Measurements from ENCODE around the gene KCNK2.

Gene KCNK2

DNA sequence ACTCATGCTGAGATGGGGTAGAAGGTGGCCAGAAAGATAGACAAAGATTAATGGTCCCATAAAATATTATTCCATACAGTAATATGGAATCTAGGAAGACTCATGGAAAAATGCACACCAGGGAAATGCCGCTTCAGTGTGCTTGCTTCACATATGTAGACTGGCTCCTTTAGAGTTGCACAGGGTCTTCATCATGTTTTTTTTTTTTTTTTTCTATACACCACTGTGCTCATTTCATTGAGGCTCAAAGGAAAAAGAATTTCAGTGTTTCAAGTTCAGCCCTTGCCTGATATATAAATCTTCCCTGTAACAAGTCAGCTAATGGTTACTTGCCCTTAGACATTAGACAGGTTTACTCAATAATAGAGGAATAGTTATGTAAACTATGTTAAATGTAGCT lies 33.2 kb downstream of the KCNK2 start:
- no peak for TF ChIP-seq ZNF274 (IDR thresholded peaks at IDR 0.05; ENCODE audit: low read depth, low read length)
- no peak overlapping the region for H3K4me3 ChIP-seq (ENCODE audit: low read length)

DNA sequence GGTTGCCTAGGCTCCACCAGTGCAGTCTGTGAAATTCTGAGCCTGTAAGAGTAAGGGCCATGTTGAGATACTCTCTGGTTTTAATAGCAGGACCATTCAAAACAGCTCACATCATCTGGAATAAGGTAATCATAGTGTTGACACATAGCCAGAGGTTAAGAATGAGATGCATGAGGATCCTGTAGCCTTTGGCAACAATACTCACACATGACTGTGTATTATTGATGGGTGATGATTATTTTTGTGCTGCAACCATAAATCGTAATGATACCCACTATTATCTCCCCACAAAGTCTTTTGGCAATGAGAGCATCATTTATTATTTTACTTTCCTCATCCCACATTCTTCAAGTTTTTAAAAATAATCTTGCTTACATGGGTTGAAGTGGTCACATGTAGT lies 35.5 kb downstream of the KCNK2 start:
- no peak for TF ChIP-seq ZNF274 (IDR thresholded peaks at IDR 0.05; ENCODE audit: low read depth, low read length)

DNA sequence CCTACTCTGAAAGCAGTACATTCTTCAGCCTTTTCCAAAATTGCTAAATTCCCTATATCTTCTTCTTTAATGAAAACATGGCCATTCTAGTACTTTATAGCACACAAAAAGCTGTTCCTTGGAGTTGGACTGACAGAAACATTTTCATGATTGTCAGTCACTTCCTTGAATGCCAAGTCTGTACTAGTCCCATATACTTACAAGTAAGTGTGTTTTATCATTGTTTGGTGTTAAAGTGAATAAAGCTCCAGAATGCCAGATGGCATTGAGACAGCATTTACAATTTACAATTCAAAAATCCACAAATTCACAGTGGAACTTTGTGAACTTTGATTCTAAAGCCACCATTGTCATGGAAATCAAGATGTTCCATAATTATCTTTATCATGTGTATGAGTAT lies 36.5 kb downstream of the KCNK2 start:
- no peak for TF ChIP-seq ZNF274 (IDR thresholded peaks at IDR 0.05; ENCODE audit: low read depth, low read length)
- H3K4me3 ChIP-seq (ENCODE audit: low read length): no peak overlapping the region

More for the DNA sequence above, 35.5 kb downstream of the KCNK2 start:
- H3K4me3 ChIP-seq (ENCODE audit: low read length): no peak overlapping the region

DNA sequence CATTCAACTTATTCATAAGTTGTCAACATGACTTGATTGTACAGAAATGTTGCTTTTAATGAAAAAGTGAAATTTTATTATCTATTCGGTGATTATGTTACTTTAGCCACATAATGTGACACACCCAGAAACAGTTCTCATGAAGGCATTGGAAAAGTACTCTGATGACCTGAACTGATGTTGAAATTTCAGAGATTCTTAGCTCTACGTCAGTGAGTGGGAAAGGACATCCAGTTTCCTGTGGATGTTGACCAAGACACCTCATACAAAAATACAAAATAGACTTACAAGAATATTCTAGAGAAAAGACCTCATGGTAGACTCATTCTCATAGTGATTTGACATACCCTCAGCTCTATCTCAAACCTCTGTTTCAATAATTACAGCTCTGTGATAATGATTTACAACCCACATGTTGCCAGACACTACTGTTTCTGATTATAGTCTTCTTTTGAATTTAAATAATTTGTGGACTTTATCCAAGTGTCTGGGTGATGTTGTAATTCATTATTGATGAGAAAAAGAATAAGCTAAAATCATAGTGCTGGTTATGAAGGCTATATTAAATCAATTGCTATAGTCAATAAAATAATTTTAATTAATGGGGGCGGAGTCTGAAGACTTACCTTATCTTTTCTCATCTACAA lies 37.3 kb downstream of the KCNK2 start:
- no peak overlapping the region for H3K4me3 ChIP-seq (ENCODE audit: low read length)
- no peak for TF ChIP-seq ZNF274 (IDR thresholded peaks at IDR 0.05; ENCODE audit: low read depth, low read length)

DNA sequence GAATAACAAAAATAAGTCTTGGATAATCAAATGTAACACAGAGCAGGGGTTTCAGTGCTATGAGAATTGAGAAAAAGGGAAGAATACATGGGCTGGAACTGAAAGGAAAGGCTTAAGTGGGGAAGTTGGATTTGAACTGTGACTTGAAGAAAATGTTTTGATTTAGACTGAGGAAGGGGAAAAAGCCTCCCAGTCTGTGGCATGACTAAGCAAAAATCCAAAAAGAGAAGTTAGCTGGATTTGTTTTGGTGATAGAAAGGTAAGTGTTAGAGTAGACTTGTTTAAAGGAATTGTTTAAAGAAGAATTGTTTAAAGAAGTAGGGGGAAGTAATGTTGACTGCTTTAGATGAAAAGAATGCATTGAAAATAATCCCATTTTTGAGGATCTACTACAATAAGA lies 46.0 kb downstream of the KCNK2 start:
- no peak overlapping the region for H3K4me3 ChIP-seq (ENCODE audit: low read length)
- no peak for TF ChIP-seq ZNF274 (IDR thresholded peaks at IDR 0.05; ENCODE audit: low read depth, low read length)

DNA sequence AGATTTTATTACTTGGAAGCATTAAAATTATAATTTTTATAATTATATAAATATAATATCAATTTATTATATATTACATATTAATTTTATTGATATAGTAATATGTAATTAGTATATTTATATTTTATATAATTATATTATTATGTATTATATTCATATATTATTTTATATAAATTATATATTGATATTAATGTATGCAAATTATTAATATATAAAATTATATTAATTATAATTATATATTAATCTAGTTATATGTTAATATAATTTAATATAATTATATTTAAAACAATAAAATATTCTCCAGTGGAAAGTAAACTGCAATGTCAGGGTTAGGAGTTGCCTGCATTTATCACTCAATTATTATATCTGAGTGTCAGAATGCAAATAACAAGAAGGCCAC lies 48.8 kb downstream of the KCNK2 start:
- no peak overlapping the region for H3K4me3 ChIP-seq (ENCODE audit: low read length)
- no peak for TF ChIP-seq ZNF274 (IDR thresholded peaks at IDR 0.05; ENCODE audit: low read depth, low read length)

DNA sequence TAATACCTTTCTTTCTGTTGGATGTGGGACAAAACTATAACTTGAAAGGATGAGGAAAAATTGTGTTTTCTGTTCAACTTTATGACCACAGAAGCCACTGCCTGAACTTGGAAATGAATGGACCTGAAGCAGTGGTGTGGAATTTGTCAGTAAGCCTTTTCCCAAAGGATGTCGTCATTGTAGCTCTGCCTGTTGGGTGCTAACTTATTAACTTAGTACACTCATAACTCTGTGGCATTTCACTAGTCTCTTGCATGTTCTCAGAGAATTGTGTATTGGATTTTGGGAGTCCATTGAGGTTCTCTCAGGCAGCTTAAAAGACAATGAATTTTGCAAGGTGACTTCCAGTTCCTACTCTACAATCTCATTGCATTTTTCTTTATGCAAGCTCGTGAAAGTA lies 49.6 kb downstream of the KCNK2 start:
- H3K4me3 ChIP-seq (ENCODE audit: low read length): no peak overlapping the region
- TF ChIP-seq ZNF274 (IDR thresholded peaks at IDR 0.05; ENCODE audit: low read depth, low read length): no peak

DNA sequence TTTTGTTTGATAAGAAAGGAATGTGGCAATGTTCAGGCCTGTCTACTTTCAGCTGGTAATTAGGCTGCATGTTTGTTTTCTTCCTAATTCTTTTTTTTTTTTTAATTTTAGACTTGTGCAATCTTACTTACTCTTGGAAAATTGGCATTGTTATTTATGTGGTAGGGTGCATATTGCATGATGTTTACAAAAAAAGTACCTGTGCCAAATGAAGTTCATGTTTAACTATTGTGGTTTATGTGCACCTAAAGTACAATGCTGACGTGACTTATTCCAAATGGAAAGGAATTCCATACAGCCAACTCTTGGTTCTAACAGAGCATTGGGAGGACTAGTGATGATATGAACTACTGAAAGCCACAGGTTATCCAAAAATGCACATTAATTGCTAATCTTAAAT lies 51.0 kb downstream of the KCNK2 start:
- no peak overlapping the region for H3K4me3 ChIP-seq (ENCODE audit: low read length)
- no peak for TF ChIP-seq ZNF274 (IDR thresholded peaks at IDR 0.05; ENCODE audit: low read depth, low read length)

DNA sequence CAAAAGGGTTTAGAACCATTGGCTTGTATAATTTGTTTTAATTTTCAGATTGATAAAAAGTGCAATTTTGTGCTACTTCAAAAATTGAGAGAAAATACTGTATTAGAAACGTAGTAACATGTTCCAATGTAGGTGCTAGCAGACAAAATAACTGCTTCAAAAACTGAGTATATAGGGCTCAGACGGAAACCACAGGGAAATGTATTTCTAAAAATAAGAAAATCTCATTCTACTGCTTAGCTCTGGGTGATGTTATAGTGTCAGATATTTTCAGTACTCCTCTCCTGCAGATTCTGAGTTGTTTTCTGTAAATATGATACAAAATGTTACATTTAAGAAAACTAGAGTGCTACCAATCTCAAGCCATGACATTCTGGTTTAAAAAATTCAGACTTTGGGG lies 55.4 kb downstream of the KCNK2 start:
- no peak for TF ChIP-seq ZNF274 (IDR thresholded peaks at IDR 0.05; ENCODE audit: low read depth, low read length)
- no peak overlapping the region for H3K4me3 ChIP-seq (ENCODE audit: low read length)

DNA sequence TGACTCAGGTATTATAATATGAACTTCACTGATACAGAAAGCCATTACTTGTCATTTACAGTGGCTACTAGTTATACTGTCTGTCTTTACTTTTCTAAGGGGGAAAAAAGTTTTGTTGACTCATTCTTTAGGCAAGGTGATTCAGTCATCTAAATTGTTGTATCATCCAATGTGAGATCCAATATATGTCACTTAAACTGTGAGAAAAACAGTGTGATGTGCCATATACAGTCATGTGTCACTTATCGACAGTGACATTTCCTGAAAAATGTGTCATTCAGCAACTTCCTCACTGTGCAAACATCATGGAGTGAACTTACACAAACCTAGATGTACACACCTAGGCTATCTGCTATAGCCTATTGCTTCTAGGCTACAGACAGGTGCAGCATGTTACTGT lies 57.6 kb downstream of the KCNK2 start:
- H3K4me3 ChIP-seq (ENCODE audit: low read length): no peak overlapping the region
- TF ChIP-seq ZNF274 (IDR thresholded peaks at IDR 0.05; ENCODE audit: low read depth, low read length): no peak

DNA sequence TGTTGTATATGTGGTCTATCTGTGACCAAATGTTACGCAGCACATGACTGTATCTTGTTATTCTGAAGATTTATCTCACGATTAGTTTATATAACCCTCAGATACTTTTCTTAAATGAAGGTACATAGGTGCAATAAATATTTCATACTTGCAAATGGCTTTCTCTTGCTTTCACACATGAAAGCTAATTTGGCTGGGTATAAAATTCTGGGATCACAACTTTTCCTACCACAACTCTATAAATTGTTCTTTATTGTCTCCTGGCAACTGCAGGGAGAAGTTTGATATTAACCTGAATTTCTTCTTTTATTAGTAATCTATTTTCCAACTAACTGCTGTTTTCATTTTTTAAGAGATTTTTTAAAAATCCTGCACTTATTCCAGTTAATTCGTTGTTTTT lies 58.9 kb downstream of the KCNK2 start:
- no peak for TF ChIP-seq ZNF274 (IDR thresholded peaks at IDR 0.05; ENCODE audit: low read depth, low read length)
- no peak overlapping the region for H3K4me3 ChIP-seq (ENCODE audit: low read length)

DNA sequence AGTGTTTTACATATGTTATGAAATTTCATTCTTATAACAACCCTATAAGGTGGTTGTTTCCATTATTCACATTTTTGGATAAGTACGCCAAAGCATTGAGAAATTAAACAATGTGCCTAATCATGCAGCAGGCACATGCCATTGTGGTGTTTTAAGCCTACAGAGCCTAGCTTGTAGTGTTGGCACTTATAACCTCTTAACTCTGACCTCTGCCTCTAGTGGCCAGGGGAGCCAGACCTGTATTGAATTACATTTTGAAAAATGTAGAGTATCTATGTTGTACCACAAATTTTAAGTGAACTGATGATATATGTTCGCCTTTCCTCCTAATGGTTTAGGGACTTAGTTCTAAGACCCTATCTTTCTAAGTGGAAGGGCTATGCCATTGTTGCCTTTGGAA lies 61.0 kb downstream of the KCNK2 start:
- no peak for TF ChIP-seq ZNF274 (IDR thresholded peaks at IDR 0.05; ENCODE audit: low read depth, low read length)
- no peak overlapping the region for H3K4me3 ChIP-seq (ENCODE audit: low read length)

DNA sequence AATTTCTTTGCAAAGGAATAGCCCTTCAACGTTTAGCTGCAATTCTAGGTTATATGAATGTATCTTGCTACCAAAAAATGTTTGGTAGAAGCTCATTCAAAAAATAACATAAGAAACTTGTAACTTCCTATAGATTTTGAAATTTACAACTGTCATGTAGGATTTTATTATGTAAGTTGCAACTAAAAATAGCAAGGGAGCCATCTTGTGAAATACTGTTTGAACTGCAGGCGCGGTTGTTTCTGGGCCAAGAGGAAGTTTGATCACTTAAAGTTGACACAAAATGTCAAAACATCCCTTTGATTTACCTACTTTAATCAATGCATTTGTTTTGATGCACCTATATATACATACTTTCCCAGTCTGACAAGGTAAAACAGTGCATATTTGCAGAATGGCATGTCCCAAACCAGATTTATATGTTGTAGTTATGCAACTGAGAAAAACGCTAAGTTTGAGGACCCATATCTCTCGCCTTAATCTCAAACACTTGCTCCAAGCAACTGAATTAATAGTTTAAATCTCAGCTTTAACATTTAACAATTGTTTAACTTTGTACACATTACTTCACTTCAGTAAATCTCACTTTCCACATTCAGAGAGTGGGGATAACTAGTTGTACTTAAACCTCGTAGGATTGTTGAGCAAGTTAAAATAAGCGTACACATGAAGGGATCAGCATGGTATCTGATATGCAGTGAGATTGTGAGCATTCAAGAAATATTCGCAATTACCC lies 63.9 kb downstream of the KCNK2 start:
- TF ChIP-seq ZNF274 (IDR thresholded peaks at IDR 0.05; ENCODE audit: low read depth, low read length): no peak
- no peak overlapping the region for H3K4me3 ChIP-seq (ENCODE audit: low read length)

DNA sequence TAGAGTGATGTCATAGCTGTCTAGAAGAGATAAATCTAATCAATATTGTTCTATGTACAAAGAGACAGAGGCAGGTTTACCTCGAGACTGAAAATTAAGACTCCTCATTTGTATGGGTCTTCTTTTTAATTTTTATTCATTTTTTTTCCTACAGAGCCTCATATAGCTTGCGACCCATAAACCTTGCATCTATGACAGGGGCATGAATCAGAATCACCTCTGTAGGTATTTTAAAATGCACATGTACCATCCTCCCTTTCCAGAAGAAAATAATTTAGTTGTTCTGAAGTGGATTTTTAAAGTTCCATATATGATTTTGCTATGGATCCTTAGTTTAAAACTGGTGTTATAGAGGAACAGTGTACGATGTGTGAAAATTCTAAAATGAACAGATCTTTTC lies 64.5 kb downstream of the KCNK2 start:
- no peak for TF ChIP-seq ZNF274 (IDR thresholded peaks at IDR 0.05; ENCODE audit: low read depth, low read length)
- no peak overlapping the region for H3K4me3 ChIP-seq (ENCODE audit: low read length)

DNA sequence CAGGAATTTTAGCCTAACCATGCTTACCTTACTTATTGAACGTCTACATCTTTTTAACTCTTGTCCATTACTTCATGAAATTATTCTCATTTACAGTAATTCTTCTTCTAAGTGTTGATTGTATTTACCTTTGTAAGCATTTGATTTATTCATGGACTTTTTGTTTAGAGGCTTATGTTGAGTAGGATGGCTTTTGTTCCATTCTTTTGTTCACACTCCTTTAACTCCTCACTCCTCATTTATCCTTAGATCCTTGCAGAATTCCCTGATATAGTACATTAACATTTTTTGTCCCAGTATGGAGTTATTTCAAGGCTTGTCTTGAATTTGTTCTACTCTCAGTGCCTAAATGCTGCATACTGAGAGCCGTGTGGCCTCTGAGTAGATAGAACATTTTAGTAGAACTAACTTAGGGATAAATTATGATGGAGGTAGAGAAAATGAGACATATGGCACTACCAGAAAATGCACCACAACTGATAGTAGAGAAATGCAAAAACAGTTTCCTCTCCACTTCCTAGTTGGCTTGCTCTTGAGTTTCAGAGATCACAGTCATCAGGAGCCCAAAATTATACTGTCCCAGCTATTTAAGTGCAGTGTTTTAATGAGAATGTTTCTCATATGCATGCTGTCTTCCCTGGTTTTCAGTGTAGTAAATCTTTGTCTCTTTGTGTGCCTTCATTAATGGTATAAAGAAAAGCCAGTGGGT lies 69.5 kb downstream of the KCNK2 start:
- no peak for TF ChIP-seq ZNF274 (IDR thresholded peaks at IDR 0.05; ENCODE audit: low read depth, low read length)
- H3K4me3 ChIP-seq (ENCODE audit: low read length): no peak overlapping the region
